H1 (cell line): ENCODE data around the gene MARK1. TPM values are rescaled to one million over a fixed set of nuclear protein-coding genes. Genes with fewer than 3 reads are reported as not detected.

Experiments used
- CTCF ChIA-PET: fragments of 300-600 bp; sonication (Branson Sonifier 250); formaldehyde crosslinking; loops from one replicate; lab custom pipeline; 2021; ENCODE audit not compliant: partially characterized antibody; lab: Charles Lee
- POLR2A ChIA-PET: fragments of 300-600 bp; sonication (Branson Sonifier 250); formaldehyde crosslinking; loops from one replicate; lab custom pipeline; 2021; ENCODE audit warnings: inconsistent platforms; ENCODE audit not compliant: partially characterized antibody; lab: Charles Lee
- DNase-seq, 2 experiments: peaks; one replicate each; pipeline versions ENCODE4 v3.0.0 to v3.0.0-alpha.2; 2010 to 2022; ENCODE audit warnings: low spot score in 2 of 2, low read depth in 1 of 2, mixed read lengths in 1 of 2
- FAIRE-seq: peaks from 2 replicates; lab custom pipeline; 2011; peaks lifted over from hg19 to GRCh38; lab: Jason Lieb, UNC
- H2AFZ ChIP-seq: 2 replicates; pipeline ENCODE4 v1.8.1; 2012; ENCODE audit warnings: low read length, inconsistent platforms
- H2AK5ac ChIP-seq: 2 replicates; pipeline ENCODE4 v1.6.1; 2013; ENCODE audit warnings: low read depth, low read length
- H2BK120ac ChIP-seq: replicated peaks from 2 replicates; pipeline ENCODE3; 2013; ENCODE audit warnings: low read depth, low read length, inconsistent platforms
- H2BK12ac ChIP-seq: 2 replicates; pipeline ENCODE4 v1.6.1; 2013; ENCODE audit warnings: low read depth, low read length
- H2BK15ac ChIP-seq: 2 replicates; pipeline ENCODE4 v1.6.1; 2013; ENCODE audit warnings: low read length
- H2BK20ac ChIP-seq: 2 replicates; pipeline ENCODE4 v1.6.1; 2013; ENCODE audit warnings: low read length
- H2BK5ac ChIP-seq: 2 replicates; pipeline ENCODE4 v1.6.1; 2013; ENCODE audit warnings: low read depth, low read length
- H3K14ac ChIP-seq: 2 replicates; pipeline ENCODE4 v1.6.1; 2013; ENCODE audit warnings: inconsistent platforms; ENCODE audit not compliant: insufficient read length
- H3K18ac ChIP-seq: 2 replicates; pipeline ENCODE4 v1.6.1; 2013; ENCODE audit warnings: low read length; ENCODE audit errors: extremely low read depth
- H3K23ac ChIP-seq: 2 replicates; pipeline ENCODE4 v1.6.1; 2013; ENCODE audit warnings: inconsistent platforms; ENCODE audit not compliant: insufficient read length
- H3K23me2 ChIP-seq: 2 replicates; pipeline ENCODE4 v1.6.1; 2013; ENCODE audit warnings: low read depth, low read length
- H3K27ac ChIP-seq: 2 replicates; pipeline ENCODE4 v1.6.1; 2011; ENCODE audit warnings: low read depth, low read length, inconsistent platforms
- H3K27me3 ChIP-seq, 4 experiments: replicated peaks in 1 of 4; 1 replicate in 1 of 4; 2 replicates in 3 of 4; pipeline versions ENCODE4 v1.6.1 to v1.8.1; 2011 to 2013; ENCODE audit warnings: low read length in 3 of 4, mild to moderate bottlenecking in 3 of 4, inconsistent platforms in 2 of 4, mixed read lengths in 2 of 4, moderate library complexity in 1 of 4; ENCODE audit not compliant: control insufficient read depth in 3 of 4, insufficient read depth in 3 of 4; ENCODE audit errors: extremely low read depth in 1 of 4
- H3K36me3 ChIP-seq, 4 experiments: 2 replicates each; pipeline versions ENCODE4 v1.6.1 to v1.8.1; 2011 to 2013; ENCODE audit warnings: mild to moderate bottlenecking in 4 of 4, low read length in 3 of 4, moderate library complexity in 2 of 4, control low read depth in 1 of 4, inconsistent platforms in 1 of 4; ENCODE audit not compliant: insufficient read depth in 4 of 4, control insufficient read depth in 2 of 4
- H3K4ac ChIP-seq: replicated peaks from 2 replicates; pipeline ENCODE3; 2013; ENCODE audit warnings: low read length, low read depth, mixed read lengths, inconsistent platforms; ENCODE audit not compliant: insufficient read length
- H3K4me1 ChIP-seq, 4 experiments: replicated peaks in 1 of 4; 1 replicate in 1 of 4; 2 replicates in 3 of 4; pipeline versions ENCODE4 v1.6.1 to v1.8.1; 2011 to 2013; ENCODE audit warnings: low read length in 3 of 4, inconsistent platforms in 2 of 4, mixed read lengths in 1 of 4; ENCODE audit not compliant: insufficient read depth in 4 of 4, control insufficient read depth in 3 of 4
- H3K4me2 ChIP-seq, 2 experiments: 2 replicates each; pipeline versions ENCODE4 v1.6.1 to v1.8.1; 2011 to 2013; ENCODE audit warnings: low read depth in 2 of 2, low read length in 2 of 2, control low read depth in 1 of 2, inconsistent platforms in 1 of 2, mild to moderate bottlenecking in 1 of 2; ENCODE audit not compliant: insufficient read depth in 1 of 2
- H3K4me3 ChIP-seq, 4 experiments: fragments of 200-600, 300-600 bp in 1 of 4; sonication (generic), shearing (Covaris generic), sonication (Bioruptor Twin) in 1 of 4; 2 replicates each; pipeline versions ENCODE4 v1.5.1 to v1.8.1; 2011 to 2016; ENCODE audit warnings: low read length in 4 of 4, low read depth in 3 of 4, control low read depth in 2 of 4, inconsistent platforms in 2 of 4, mild to moderate bottlenecking in 2 of 4, mixed read lengths in 1 of 4, moderate library complexity in 1 of 4; ENCODE audit not compliant: insufficient read depth in 2 of 4; ENCODE audit errors: extremely low read depth in 1 of 4
- H3K56ac ChIP-seq: replicated peaks from 2 replicates; pipeline ENCODE3; 2013; ENCODE audit warnings: low read depth, mild to moderate bottlenecking, mixed read lengths, low read length, inconsistent platforms; ENCODE audit not compliant: insufficient read length
- H3K79me1 ChIP-seq: 2 replicates; pipeline ENCODE4 v1.6.1; 2013; ENCODE audit warnings: low read depth, low read length, control low read depth
- H3K79me2 ChIP-seq, 2 experiments: 2 replicates each; pipeline versions ENCODE4 v1.6.1 to v1.8.1; 2012 to 2013; ENCODE audit warnings: low read length in 2 of 2, mild to moderate bottlenecking in 2 of 2, inconsistent platforms in 1 of 2; ENCODE audit not compliant: insufficient read depth in 2 of 2, control insufficient read depth in 1 of 2
- H3K9ac ChIP-seq, 4 experiments: replicated peaks in 1 of 4; 1 replicate in 1 of 4; 2 replicates in 3 of 4; pipeline versions ENCODE4 v1.6.1 to v1.8.1; 2011 to 2013; ENCODE audit warnings: low read depth in 3 of 4, low read length in 3 of 4, control low read depth in 2 of 4, mild to moderate bottlenecking in 2 of 4, moderate library complexity in 2 of 4, inconsistent platforms in 1 of 4; ENCODE audit errors: extremely low read depth in 1 of 4
- H3K9me3 ChIP-seq, 2 experiments: 2 replicates each; pipeline versions ENCODE4 v1.6.1 to v1.8.1; 2012 to 2013; ENCODE audit warnings: mild to moderate bottlenecking in 2 of 2, moderate library complexity in 2 of 2, control low read depth in 1 of 2, inconsistent platforms in 1 of 2, low read depth in 1 of 2, low read length in 1 of 2, mixed read lengths in 1 of 2; ENCODE audit not compliant: insufficient read depth in 2 of 2
- H4K20me1 ChIP-seq, 2 experiments: replicated peaks in 1 of 2; 2 replicates each; pipeline versions ENCODE3 to v1.8.1; 2011 to 2013; ENCODE audit warnings: inconsistent platforms in 2 of 2, low read length in 2 of 2, mild to moderate bottlenecking in 1 of 2; ENCODE audit not compliant: insufficient read depth in 2 of 2, control insufficient read depth in 1 of 2
- H4K5ac ChIP-seq: 2 replicates; pipeline ENCODE4 v1.6.1; 2013; ENCODE audit warnings: low read length, low read depth, mixed read lengths, inconsistent platforms; ENCODE audit not compliant: insufficient read length
- H4K8ac ChIP-seq: 2 replicates; pipeline ENCODE4 v1.8.0; 2013; ENCODE audit warnings: mild to moderate bottlenecking, moderate library complexity, low read length, inconsistent platforms; ENCODE audit not compliant: insufficient read depth; ENCODE audit errors: extremely low read depth
- H4K91ac ChIP-seq: replicated peaks from 2 replicates; pipeline ENCODE3; 2013; ENCODE audit warnings: low read length, mixed read lengths, inconsistent platforms; ENCODE audit not compliant: insufficient read length
- CTBP2 ChIP-seq: IDR thresholded peaks from 2 replicates; pipeline ENCODE4 v1.7.0; 2011; ENCODE audit warnings: borderline replicate concordance, mild to moderate bottlenecking, moderate library complexity, mixed read lengths, low read length; ENCODE audit not compliant: insufficient read depth, insufficient read length
- EGR1 ChIP-seq: IDR thresholded peaks from 2 replicates; pipeline ENCODE4 v1.6.1; 2011; ENCODE audit warnings: low read depth, low read length, borderline replicate concordance
- GTF2F1 ChIP-seq: IDR thresholded peaks from 2 replicates; pipeline ENCODE4 v1.6.1; 2012; ENCODE audit warnings: low read depth, low read length, improper control_type of control experiment, borderline replicate concordance
- HDAC2 ChIP-seq, 2 experiments: fragments of 300-600 bp in 1 of 2; sonication (generic) in 1 of 2; IDR thresholded peaks; 2 replicates each; pipeline ENCODE4 v1.6.1; 2011 to 2012; ENCODE audit warnings: low read depth in 2 of 2, low read length in 2 of 2, mild to moderate bottlenecking in 2 of 2, moderate library complexity in 2 of 2, borderline replicate concordance in 1 of 2, inconsistent platforms in 1 of 2
- KDM5A ChIP-seq: fragments of 200-600 bp; IDR thresholded peaks from 2 replicates; pipeline ENCODE4 v1.7.1; 2012; ENCODE audit warnings: mild to moderate bottlenecking, low read length, inconsistent platforms, mixed read lengths
- NRF1 ChIP-seq: IDR thresholded peaks from 2 replicates; pipeline ENCODE4 v1.6.1; 2011; ENCODE audit warnings: mild to moderate bottlenecking, low read depth, low read length, improper control_type of control experiment
- POLR2AphosphoS5 ChIP-seq: IDR thresholded peaks from 2 replicates; pipeline ENCODE4 v1.6.1; 2011; ENCODE audit warnings: low read depth, low read length
- SAP30 ChIP-seq: fragments of 300-600 bp; sonication (generic); IDR thresholded peaks from 2 replicates; pipeline ENCODE4 v1.7.1; 2012; ENCODE audit warnings: low read length, moderate library complexity, mild to moderate bottlenecking, inconsistent platforms; ENCODE audit not compliant: insufficient read depth, insufficient replicate concordance
- polyA plus RNA-seq, 7 experiments: library from polyadenylated mRNA; depleted of rRNA in 3 of 7; stranded (reverse) in 5 of 7; unstranded in 2 of 7; fragments of >200 nt in 5 of 7; fragments of 200-250 nt in 2 of 7; gene quantifications; 1 replicate in 5 of 7; 2 replicates in 1 of 7; 4 replicates in 1 of 7; pipeline versions ENCODE4 v1.2.1 to v1.2.3, GENCODE V29; 2011 to 2013; ENCODE audit warnings: missing spikeins in 2 of 7, mixed read lengths in 2 of 7
- total RNA-seq: library from RNA; stranded (reverse); fragmentation: NEBNext Ultra II Directional; extraction: Animal tissue kit (Norgen Biotek cat#: 25700); gene quantifications from 2 replicates; pipeline ENCODE4 v1.2.1, GENCODE V29; 2021

Gene MARK1
- total and polyA plus RNA-seq, 2 of the 8 experiments (the other 6 are each of a cell fraction or from before 2014, with no cell fraction given) = 5.5 to 20.5 TPM

DNA sequence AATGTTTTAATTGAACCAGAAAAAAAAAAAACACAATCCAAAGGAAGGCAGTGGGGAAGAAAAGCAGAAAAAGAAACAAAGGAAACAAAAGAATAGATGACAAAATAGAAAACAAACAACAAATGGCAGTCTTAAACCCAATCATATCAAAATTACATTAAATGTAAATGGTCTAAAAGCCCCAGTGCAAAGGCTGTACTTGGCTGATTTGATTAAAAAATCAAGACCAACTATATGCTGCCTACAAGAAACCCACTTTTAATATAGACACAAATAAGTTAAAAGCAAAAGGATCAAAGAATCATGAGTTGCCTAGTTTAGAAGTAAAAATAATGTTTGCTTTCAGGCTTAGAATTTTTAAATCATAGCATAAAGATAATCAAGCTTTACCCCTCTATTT, 142.4 kb downstream of the MARK1 start:
- CTCF ChIA-PET = interaction anchor here (0.6 to 1.3 kb wide), 4 partner anchors 9 to 598 kb away, joined by 3 read pairs; no protein-coding TSS in a partner anchor
- Histone ChIP-seq H3K79me2 (no peaks in the 10 kb centered on the region), H3K4ac (no peak overlapping the region), H2AK5ac (no peak overlapping the region), H3K9ac (no peak overlapping the region), H2BK120ac (no peak overlapping the region)
- TF ChIP-seq KDM5A (no peak), SAP30 (no peak), GTF2F1 (no peak), POLR2AphosphoS5 (no peak), EGR1 (no peak), CTBP2 (no peak), NRF1 (no peak), HDAC2 (IDR thresholded peaks at IDR 0.05; ENCODE audit: borderline replicate concordance in 1 of 2, low read depth in 2 of 2, low read length in 2 of 2) (no peak)
- TF ChIP-seq, all 59 proteins: peak for 0
- no peak overlapping the region for H2BK15ac ChIP-seq
- POLR2A ChIA-PET = no interaction called here
- no peak overlapping the region for H4K91ac ChIP-seq
- H3K27me3 ChIP-seq = no peaks in the 10 kb centered on the region
- DNase-seq (no peak), FAIRE-seq (no peak)
- H3K4me1 ChIP-seq = peaks cover 0 to 2% (median 0%) of the 10 kb centered on the region in 4 experiments; a peak in 1 of 7 replicates
- H2AFZ ChIP-seq = no peak overlapping the region
- H4K20me1 ChIP-seq = no peaks in the 10 kb centered on the region
- no peak overlapping the region for H4K5ac ChIP-seq
- no peak overlapping the region for H3K14ac ChIP-seq
- no peak overlapping the region for H3K23ac ChIP-seq
- H2BK5ac ChIP-seq = no peak overlapping the region
- H3K56ac ChIP-seq = no peak overlapping the region
- H3K9me3 ChIP-seq = no peaks in the 10 kb centered on the region
- no peak overlapping the region for H3K4me2 ChIP-seq
- H2BK12ac ChIP-seq = no peak overlapping the region
- H3K27ac ChIP-seq = no peak overlapping the region
- no peak overlapping the region for H4K8ac ChIP-seq
- no peak overlapping the region for H2BK20ac ChIP-seq
- H3K18ac ChIP-seq = no peak overlapping the region
- no peaks in the 10 kb centered on the region for H3K36me3 ChIP-seq
- H3K4me3 ChIP-seq = no peak overlapping the region
- no peaks in the 10 kb centered on the region for H3K79me1 ChIP-seq
- no peaks in the 10 kb centered on the region for H3K23me2 ChIP-seq
